HepG2 (cell line): ENCODE results near the gene PRR11. TPM values are rescaled to one million over a fixed set of nuclear protein-coding genes. Genes with fewer than 3 reads are reported as not detected.
A peak's percentile ranks its signal among the peaks of the same experiment; 100 is the strongest.

Experiments used
- ATAC-seq: fragments of 200-7000 bp; cut with Tn5 transposase; 3 replicates; pipeline ENCODE4 v1.9.1; 2020; ENCODE audit warnings: mild to moderate bottlenecking, moderate library complexity
- BruUV-seq: library from RNA; stranded (reverse); fragments of 400-500 nt; replicated peaks from 2 replicates; lab custom pipeline; 2021; lab: Mats Ljungman, UMichigan
- CTCF ChIA-PET: fragments of 300-600 bp; formaldehyde crosslinking; extraction: SDS; loops from one replicate; lab custom pipeline; 2021; ENCODE audit warnings: low total read pairs, inconsistent platforms, low intra/inter-chr PET ratio; lab: Yijun Ruan, JAX
- POLR2A ChIA-PET: fragments of 350-600 bp; sonication (Branson Sonifier 250); formaldehyde crosslinking; loops from one replicate; lab custom pipeline; 2020; ENCODE audit warnings: antibody characterized with exemption, inconsistent platforms; lab: Yijun Ruan, JAX
- DNase-seq: peaks from one replicate; pipeline ENCODE4 v3.0.0-alpha.2; 2015; ENCODE audit warnings: low spot score
- FAIRE-seq: peaks from 3 replicates; lab custom pipeline; 2011; peaks lifted over from hg19 to GRCh38; lab: Jason Lieb, UNC
- H2AFZ ChIP-seq: one replicate; pipeline ENCODE4 v1.6.1; 2011; ENCODE audit warnings: low read length, inconsistent platforms
- H3K27ac ChIP-seq: fragments of 300-600 bp; 3 replicates; pipeline ENCODE4 v1.8.0; 2011; ENCODE audit warnings: mixed run types, mild to moderate bottlenecking, mixed read lengths, low read length, inconsistent platforms; ENCODE audit not compliant: insufficient read depth; ENCODE audit errors: extremely low read length
- H3K27me3 ChIP-seq, 2 experiments: fragments of 200-600 bp in 1 of 2; 2 replicates in 1 of 2; 3 replicates in 1 of 2; pipeline versions ENCODE4 v1.6.0 to v1.8.0; 2011; ENCODE audit warnings: low read length in 2 of 2, mild to moderate bottlenecking in 2 of 2, moderate library complexity in 2 of 2, inconsistent platforms in 1 of 2; ENCODE audit not compliant: insufficient read depth in 2 of 2, control insufficient read depth in 1 of 2
- H3K36me3 ChIP-seq, 2 experiments: fragments of 200-600 bp in 1 of 2; replicated peaks in 1 of 2; 2 replicates in 1 of 2; 3 replicates in 1 of 2; pipeline versions ENCODE4 v1.5.1 to v1.8.0; 2011; ENCODE audit warnings: low read length in 2 of 2, inconsistent platforms in 1 of 2; ENCODE audit not compliant: insufficient read depth in 2 of 2, control insufficient read depth in 1 of 2
- H3K4me1 ChIP-seq: 2 replicates; pipeline ENCODE4 v1.5.1; 2012; ENCODE audit warnings: low read length, inconsistent platforms; ENCODE audit not compliant: insufficient read depth
- H3K4me2 ChIP-seq: 2 replicates; pipeline ENCODE4 v1.6.0; 2011; ENCODE audit warnings: low read depth, low read length, inconsistent platforms
- H3K4me3 ChIP-seq, 3 experiments: fragments of 200-600 bp in 1 of 3; sonication (generic), shearing (Covaris generic) in 1 of 3; replicated peaks in 1 of 3; 2 replicates each; pipeline ENCODE4 v1.5.1; 2011 to 2016; ENCODE audit warnings: low read length in 3 of 3, inconsistent platforms in 2 of 3, low read depth in 2 of 3, mild to moderate bottlenecking in 2 of 3, control low read depth in 1 of 3, mixed read lengths in 1 of 3; ENCODE audit not compliant: insufficient read depth in 1 of 3
- H3K79me2 ChIP-seq: one replicate; pipeline ENCODE4 v1.6.1; 2011; ENCODE audit warnings: low read length, inconsistent platforms; ENCODE audit not compliant: insufficient read depth
- H3K9ac ChIP-seq: 2 replicates; pipeline ENCODE4 v1.6.0; 2011; ENCODE audit warnings: mild to moderate bottlenecking, low read depth, low read length, inconsistent platforms; ENCODE audit not compliant: insufficient read depth
- H3K9me3 ChIP-seq: 2 replicates; pipeline ENCODE4 v1.5.1; 2012; ENCODE audit warnings: mild to moderate bottlenecking, low read length
- H4K20me1 ChIP-seq: 2 replicates; pipeline ENCODE4 v1.6.0; 2011; ENCODE audit warnings: inconsistent platforms, mild to moderate bottlenecking, low read length, moderate library complexity; ENCODE audit not compliant: insufficient read depth
- DMAP1 ChIP-seq: IDR thresholded peaks from 2 replicates; pipeline ENCODE4 v1.6.1; 2016
- GFI1 ChIP-seq: sonication (generic); formaldehyde crosslinking; IDR thresholded peaks from 2 replicates; pipeline ENCODE4 v1.5.0; 2020; ENCODE audit warnings: missing genetic modification reagents, mild to moderate bottlenecking, borderline replicate concordance
- KDM5A ChIP-seq: fragments of 200-600 bp; sonication (generic); IDR thresholded peaks from 2 replicates; pipeline ENCODE4 v1.7.0; 2018; ENCODE audit warnings: antibody characterized with exemption, mild to moderate bottlenecking, low read length, borderline replicate concordance
- MTF2 ChIP-seq: sonication (generic); formaldehyde crosslinking; IDR thresholded peaks from 2 replicates; pipeline ENCODE4 v1.5.0; 2020; ENCODE audit warnings: missing genetic modification reagents, borderline replicate concordance
- NAIF1 ChIP-seq: sonication (generic); formaldehyde crosslinking; IDR thresholded peaks from 2 replicates; pipeline ENCODE4 v1.5.0; 2020; ENCODE audit warnings: mild to moderate bottlenecking, missing genetic modification reagents, borderline replicate concordance
- NCOA2 ChIP-seq: sonication (generic); formaldehyde crosslinking; IDR thresholded peaks from 2 replicates; pipeline ENCODE4 v1.8.0; 2022; ENCODE audit warnings: inconsistent platforms
- RCOR2 ChIP-seq: IDR thresholded peaks from 2 replicates; pipeline ENCODE4 v1.6.1; 2016; ENCODE audit warnings: missing biosample characterization, missing genetic modification reagents
- SMAD3 ChIP-seq: sonication (generic); formaldehyde crosslinking; IDR thresholded peaks from 2 replicates; pipeline ENCODE4 v1.4.0; 2020; ENCODE audit warnings: missing genetic modification reagents
- SMARCE1 ChIP-seq: fragments of 450-650 bp; IDR thresholded peaks from 2 replicates; pipeline ENCODE4 v1.6.1; 2017; ENCODE audit warnings: borderline replicate concordance
- YEATS4 ChIP-seq: sonication (generic); formaldehyde crosslinking; IDR thresholded peaks from 2 replicates; pipeline ENCODE4 v1.4.0; 2020; ENCODE audit warnings: missing genetic modification reagents, borderline replicate concordance
- ZNF121 ChIP-seq: sonication (generic); formaldehyde crosslinking; IDR thresholded peaks from 2 replicates; pipeline ENCODE4 v1.5.0; 2020; ENCODE audit warnings: mild to moderate bottlenecking, missing genetic modification reagents
- ZNF33A ChIP-seq: sonication (generic); formaldehyde crosslinking; IDR thresholded peaks from 2 replicates; pipeline ENCODE4 v1.5.1; 2020; ENCODE audit warnings: missing genetic modification reagents, mild to moderate bottlenecking, moderate library complexity, borderline replicate concordance
- ZNF44 ChIP-seq: sonication (generic); formaldehyde crosslinking; IDR thresholded peaks from 2 replicates; pipeline ENCODE4 v1.5.1; 2020; ENCODE audit warnings: mild to moderate bottlenecking, missing genetic modification reagents
- ZNF644 ChIP-seq: IDR thresholded peaks from 2 replicates; pipeline ENCODE4 v1.6.1; 2016; ENCODE audit warnings: low read depth
- ZSCAN20 ChIP-seq: sonication (generic); formaldehyde crosslinking; IDR thresholded peaks from 2 replicates; pipeline ENCODE4 v1.4.0; 2020; ENCODE audit warnings: missing genetic modification reagents, mild to moderate bottlenecking, borderline replicate concordance
- WGBS: methylation state at CpG from one replicate; pipeline ENCODE4 v1.1.6; 2017; ENCODE audit warnings: low lambda C conversion rate; 5-methylcytosine and 5-hydroxymethylcytosine counted together
- in situ Hi-C: cut with HindIII; loops from 2 replicates; pipeline ENCODE4 v1.10.0; 2017; ENCODE audit warnings: low pct_unique_long_range_greater_than_20kb; ENCODE audit not compliant: extremely low pct_ligation_motif_present
- intact Hi-C: fragments of 100-400 bp; cut with micrococcal nuclease; formaldehyde crosslinking; loops from one replicate; pipeline ENCODE4 v1.10.0; 2022; ENCODE audit not compliant: unreplicated experiment
- polyA plus RNA-seq, 8 experiments: library from polyadenylated mRNA; depleted of rRNA in 3 of 8; stranded (reverse) in 7 of 8; unstranded in 1 of 8; fragments of >200 nt; fragmentation: Illumina TruSeq in 4 of 8; extraction: Trizol in 4 of 8; gene quantifications; 2 replicates each; pipeline versions ENCODE4 v1.2.1 to v1.2.3, GENCODE V29; 2011 to 2016; ENCODE audit warnings: low read depth in 4 of 8, missing spikeins in 1 of 8, mixed read lengths in 1 of 8; ENCODE audit not compliant: insufficient read depth in 1 of 8
- total RNA-seq, 5 experiments: library from RNA; depleted of rRNA; stranded (reverse); fragments of >200 nt; fragmentation: Illumina TruSeq; extraction: Trizol; gene quantifications; 2 replicates each; pipeline ENCODE4 v1.2.3, GENCODE V29; 2016; ENCODE audit warnings: low read depth in 1 of 5
- TF ChIP-seq, protein P1 (sequence below): sonication (generic); formaldehyde crosslinking; IDR thresholded peaks from 2 replicates; pipeline ENCODE4 v1.5.0; 2020; ENCODE audit warnings: mild to moderate bottlenecking, missing genetic modification reagents
- TF ChIP-seq, protein P2 (sequence below): IDR thresholded peaks from 2 replicates; pipeline ENCODE4 v1.6.1; 2018; ENCODE audit warnings: missing genetic modification reagents
- TF ChIP-seq, protein P3 (sequence below): sonication (generic); formaldehyde crosslinking; IDR thresholded peaks from 2 replicates; pipeline ENCODE4 v1.5.0; 2020; ENCODE audit warnings: mild to moderate bottlenecking, missing genetic modification reagents

The PRR11 gene
- total and polyA plus RNA-seq, 2 of the 13 experiments (the other 11 are each of a cell fraction or from before 2014, with no cell fraction given) = 35.7 to 39.2 TPM

DNA sequence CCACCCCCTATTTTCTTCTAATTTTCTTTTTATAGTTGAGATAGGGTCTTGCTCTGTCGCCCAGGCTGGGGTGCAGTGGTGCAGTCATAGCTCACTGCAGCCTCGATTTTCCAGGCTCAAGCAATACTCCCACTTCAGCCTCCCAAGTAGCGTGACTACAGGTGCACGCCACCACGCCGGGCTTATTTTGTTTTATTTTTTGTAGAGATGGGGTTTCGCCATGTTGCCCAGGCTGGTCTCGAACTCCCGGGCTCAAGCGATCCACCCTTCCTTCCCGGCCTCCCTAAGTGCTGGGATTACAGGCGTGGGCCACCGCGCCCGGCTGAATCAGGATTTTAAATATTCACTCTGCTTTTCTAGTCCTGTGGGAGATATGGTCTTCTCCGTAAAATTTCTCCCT, 63.8 kb downstream of the PRR11 start (continued):
- TF ChIP-seq ZNF121 (CRISPR knock-in tag) (peak; percentile 89), RCOR2 (CRISPR knock-in tag) (0 out of 2 replicates have a peak, but pooled peaks have one; percentile 5)
- TF ChIP-seq, all 625 proteins: peak for 8

DNA sequence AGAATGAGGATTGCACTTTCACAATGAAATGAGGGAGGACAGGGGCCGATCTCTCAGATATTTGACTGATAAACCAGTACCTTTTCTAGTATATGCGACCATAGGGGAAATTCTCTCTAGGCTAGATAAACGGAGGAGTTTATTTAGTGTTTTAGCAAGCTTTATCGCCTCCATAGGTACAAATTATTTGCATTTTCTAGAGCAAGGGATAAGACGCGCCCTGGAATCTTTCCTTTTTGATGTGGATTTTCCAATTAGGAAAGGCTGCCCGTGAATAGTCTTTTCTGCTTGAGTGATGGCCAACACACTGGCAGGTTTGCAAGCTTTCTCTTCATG, 64.4 kb downstream of the PRR11 start:
- in situ Hi-C loops = no loop called here
- 1% methylated on average over 7 of the region's 7 CpGs for WGBS
- Histone ChIP-seq H3K4me2 (peak overlapping the region; percentile 91), H3K27me3 (peaks cover 0 to 4% of the 10 kb centered on the region in 2 experiments; a peak in 1 of 5 replicates), H4K20me1 (no peaks in the 10 kb centered on the region), H3K9ac (peak overlapping the region; percentile 70), H2AFZ (peak overlapping the region; percentile 92), H3K27ac (peak overlapping the region; percentile 65), H3K9me3 (no peaks in the 10 kb centered on the region), H3K4me1 (peaks cover 24% of the 10 kb centered on the region), H3K4me3 (peak overlapping the region; percentile 77 to 96 (median 87)), H3K79me2 (no peaks in the 10 kb centered on the region), H3K36me3 (0 out of 5 replicates have a peak, but pooled peaks cover 0 to under 1% of the 10 kb centered on the region in 2 experiments)
- DNase-seq (peak; percentile 27), FAIRE-seq (no peak), ATAC-seq (peak; percentile 8; the same call in 2 of the 3 replicates)
- ChIA-PET CTCF (no interaction called here), POLR2A (interaction anchor here (0.7 to 3.6 kb wide), 5 partner anchors 10 to 400 kb away, joined by 3 to 44 read pairs (median 5); partner anchors contain the start of genes CLTC, PRR11, SKA2 and SMG8)
- no TSS peak for BruUV-seq
- intact Hi-C loops = loop anchor here (1.0 kb wide), 1 partner anchor 65 kb away; the partner anchor contains the start of genes PRR11 and SKA2
- TF ChIP-seq, protein P1, sequence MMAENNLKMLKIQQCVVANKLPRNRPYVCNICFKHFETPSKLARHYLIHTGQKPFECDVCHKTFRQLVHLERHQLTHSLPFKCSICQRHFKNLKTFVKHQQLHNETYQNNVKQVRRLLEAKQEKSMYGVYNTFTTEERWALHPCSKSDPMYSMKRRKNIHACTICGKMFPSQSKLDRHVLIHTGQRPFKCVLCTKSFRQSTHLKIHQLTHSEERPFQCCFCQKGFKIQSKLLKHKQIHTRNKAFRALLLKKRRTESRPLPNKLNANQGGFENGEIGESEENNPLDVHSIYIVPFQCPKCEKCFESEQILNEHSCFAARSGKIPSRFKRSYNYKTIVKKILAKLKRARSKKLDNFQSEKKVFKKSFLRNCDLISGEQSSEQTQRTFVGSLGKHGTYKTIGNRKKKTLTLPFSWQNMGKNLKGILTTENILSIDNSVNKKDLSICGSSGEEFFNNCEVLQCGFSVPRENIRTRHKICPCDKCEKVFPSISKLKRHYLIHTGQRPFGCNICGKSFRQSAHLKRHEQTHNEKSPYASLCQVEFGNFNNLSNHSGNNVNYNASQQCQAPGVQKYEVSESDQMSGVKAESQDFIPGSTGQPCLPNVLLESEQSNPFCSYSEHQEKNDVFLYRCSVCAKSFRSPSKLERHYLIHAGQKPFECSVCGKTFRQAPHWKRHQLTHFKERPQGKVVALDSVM (CRISPR knock-in tag) = peak; percentile 47; the same call in 1 of the 2 replicates
- 0 out of 2 replicates have a peak, but pooled peaks have one; percentile 4 for TF ChIP-seq RCOR2 (CRISPR knock-in tag)
- peak; percentile 38; the same call in 1 of the 2 replicates for TF ChIP-seq NAIF1 (CRISPR knock-in tag)
- peak; percentile 33; the same call in 1 of the 2 replicates for TF ChIP-seq ZSCAN20 (CRISPR knock-in tag)
- 0 out of 2 replicates have a peak, but pooled peaks have one; percentile 56 for TF ChIP-seq ZNF33A (CRISPR knock-in tag)
- 0 out of 2 replicates have a peak, but pooled peaks have one; percentile 40 for TF ChIP-seq GFI1 (CRISPR knock-in tag)
- TF ChIP-seq, protein P2, sequence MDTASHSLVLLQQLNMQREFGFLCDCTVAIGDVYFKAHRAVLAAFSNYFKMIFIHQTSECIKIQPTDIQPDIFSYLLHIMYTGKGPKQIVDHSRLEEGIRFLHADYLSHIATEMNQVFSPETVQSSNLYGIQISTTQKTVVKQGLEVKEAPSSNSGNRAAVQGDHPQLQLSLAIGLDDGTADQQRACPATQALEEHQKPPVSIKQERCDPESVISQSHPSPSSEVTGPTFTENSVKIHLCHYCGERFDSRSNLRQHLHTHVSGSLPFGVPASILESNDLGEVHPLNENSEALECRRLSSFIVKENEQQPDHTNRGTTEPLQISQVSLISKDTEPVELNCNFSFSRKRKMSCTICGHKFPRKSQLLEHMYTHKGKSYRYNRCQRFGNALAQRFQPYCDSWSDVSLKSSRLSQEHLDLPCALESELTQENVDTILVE (CRISPR knock-in tag) = 0 out of 2 replicates have a peak, but pooled peaks have one; percentile 70
- 0 out of 2 replicates have a peak, but pooled peaks have one; percentile 27 for TF ChIP-seq NCOA2 (CRISPR knock-in tag)
- TF ChIP-seq YEATS4 = 0 out of 2 replicates have a peak, but pooled peaks have one; percentile 9
- 0 out of 2 replicates have a peak, but pooled peaks have one; percentile 45 for TF ChIP-seq ZNF44 (CRISPR knock-in tag)
- TF ChIP-seq SMAD3 (CRISPR knock-in tag) = 0 out of 2 replicates have a peak, but pooled peaks have one; percentile 75
- TF ChIP-seq DMAP1 (CRISPR knock-in tag) = peak; percentile 69
- no peak for TF ChIP-seq ZNF644 (CRISPR knock-in tag)
- peak; percentile 39; the same call in 1 of the 2 replicates for TF ChIP-seq KDM5A
- no peak for TF ChIP-seq MTF2 (CRISPR knock-in tag)
- TF ChIP-seq, protein P3, sequence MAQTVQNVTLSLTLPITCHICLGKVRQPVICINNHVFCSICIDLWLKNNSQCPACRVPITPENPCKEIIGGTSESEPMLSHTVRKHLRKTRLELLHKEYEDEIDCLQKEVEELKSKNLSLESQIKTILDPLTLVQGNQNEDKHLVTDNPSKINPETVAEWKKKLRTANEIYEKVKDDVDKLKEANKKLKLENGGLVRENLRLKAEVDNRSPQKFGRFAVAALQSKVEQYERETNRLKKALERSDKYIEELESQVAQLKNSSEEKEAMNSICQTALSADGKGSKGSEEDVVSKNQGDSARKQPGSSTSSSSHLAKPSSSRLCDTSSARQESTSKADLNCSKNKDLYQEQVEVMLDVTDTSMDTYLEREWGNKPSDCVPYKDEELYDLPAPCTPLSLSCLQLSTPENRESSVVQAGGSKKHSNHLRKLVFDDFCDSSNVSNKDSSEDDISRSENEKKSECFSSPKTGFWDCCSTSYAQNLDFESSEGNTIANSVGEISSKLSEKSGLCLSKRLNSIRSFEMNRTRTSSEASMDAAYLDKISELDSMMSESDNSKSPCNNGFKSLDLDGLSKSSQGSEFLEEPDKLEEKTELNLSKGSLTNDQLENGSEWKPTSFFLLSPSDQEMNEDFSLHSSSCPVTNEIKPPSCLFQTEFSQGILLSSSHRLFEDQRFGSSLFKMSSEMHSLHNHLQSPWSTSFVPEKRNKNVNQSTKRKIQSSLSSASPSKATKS (CRISPR knock-in tag) = no peak
- no peak for TF ChIP-seq SMARCE1
